H1 (cell line): Measurements from ENCODE around the gene JAG1. TPM values are rescaled to one million over a fixed set of nuclear protein-coding genes. Genes with fewer than 3 reads are reported as not detected.

Source experiments
- CTCF ChIA-PET: fragments of 300-600 bp; sonication (Branson Sonifier 250); formaldehyde crosslinking; loops from one replicate; lab custom pipeline; 2021; ENCODE audit not compliant: partially characterized antibody; lab: Charles Lee
- POLR2A ChIA-PET: fragments of 300-600 bp; sonication (Branson Sonifier 250); formaldehyde crosslinking; loops from one replicate; lab custom pipeline; 2021; ENCODE audit warnings: inconsistent platforms; ENCODE audit not compliant: partially characterized antibody; lab: Charles Lee
- DNase-seq, 2 experiments: peaks; one replicate each; pipeline versions ENCODE4 v3.0.0 to v3.0.0-alpha.2; 2010 to 2022; ENCODE audit warnings: low spot score in 2 of 2, low read depth in 1 of 2, mixed read lengths in 1 of 2
- FAIRE-seq: peaks from 2 replicates; lab custom pipeline; 2011; peaks lifted over from hg19 to GRCh38; lab: Jason Lieb, UNC
- H2AFZ ChIP-seq: 2 replicates; pipeline ENCODE4 v1.8.1; 2012; ENCODE audit warnings: low read length, inconsistent platforms
- H2AK5ac ChIP-seq: 2 replicates; pipeline ENCODE4 v1.6.1; 2013; ENCODE audit warnings: low read depth, low read length
- H2BK120ac ChIP-seq: replicated peaks from 2 replicates; pipeline ENCODE3; 2013; ENCODE audit warnings: low read depth, low read length, inconsistent platforms
- H2BK12ac ChIP-seq: 2 replicates; pipeline ENCODE4 v1.6.1; 2013; ENCODE audit warnings: low read depth, low read length
- H2BK15ac ChIP-seq: 2 replicates; pipeline ENCODE4 v1.6.1; 2013; ENCODE audit warnings: low read length
- H2BK20ac ChIP-seq: 2 replicates; pipeline ENCODE4 v1.6.1; 2013; ENCODE audit warnings: low read length
- H2BK5ac ChIP-seq: 2 replicates; pipeline ENCODE4 v1.6.1; 2013; ENCODE audit warnings: low read depth, low read length
- H3K14ac ChIP-seq: 2 replicates; pipeline ENCODE4 v1.6.1; 2013; ENCODE audit warnings: inconsistent platforms; ENCODE audit not compliant: insufficient read length
- H3K18ac ChIP-seq: 2 replicates; pipeline ENCODE4 v1.6.1; 2013; ENCODE audit warnings: low read length; ENCODE audit errors: extremely low read depth
- H3K23ac ChIP-seq: 2 replicates; pipeline ENCODE4 v1.6.1; 2013; ENCODE audit warnings: inconsistent platforms; ENCODE audit not compliant: insufficient read length
- H3K23me2 ChIP-seq: 2 replicates; pipeline ENCODE4 v1.6.1; 2013; ENCODE audit warnings: low read depth, low read length
- H3K27ac ChIP-seq: 2 replicates; pipeline ENCODE4 v1.6.1; 2011; ENCODE audit warnings: low read depth, low read length, inconsistent platforms
- H3K27me3 ChIP-seq, 4 experiments: replicated peaks in 1 of 4; 1 replicate in 1 of 4; 2 replicates in 3 of 4; pipeline versions ENCODE4 v1.6.1 to v1.8.1; 2011 to 2013; ENCODE audit warnings: low read length in 3 of 4, mild to moderate bottlenecking in 3 of 4, inconsistent platforms in 2 of 4, mixed read lengths in 2 of 4, moderate library complexity in 1 of 4; ENCODE audit not compliant: control insufficient read depth in 3 of 4, insufficient read depth in 3 of 4; ENCODE audit errors: extremely low read depth in 1 of 4
- H3K36me3 ChIP-seq, 4 experiments: 2 replicates each; pipeline versions ENCODE4 v1.6.1 to v1.8.1; 2011 to 2013; ENCODE audit warnings: mild to moderate bottlenecking in 4 of 4, low read length in 3 of 4, moderate library complexity in 2 of 4, control low read depth in 1 of 4, inconsistent platforms in 1 of 4; ENCODE audit not compliant: insufficient read depth in 4 of 4, control insufficient read depth in 2 of 4
- H3K4ac ChIP-seq: replicated peaks from 2 replicates; pipeline ENCODE3; 2013; ENCODE audit warnings: low read length, low read depth, mixed read lengths, inconsistent platforms; ENCODE audit not compliant: insufficient read length
- H3K4me1 ChIP-seq, 4 experiments: replicated peaks in 1 of 4; 1 replicate in 1 of 4; 2 replicates in 3 of 4; pipeline versions ENCODE4 v1.6.1 to v1.8.1; 2011 to 2013; ENCODE audit warnings: low read length in 3 of 4, inconsistent platforms in 2 of 4, mixed read lengths in 1 of 4; ENCODE audit not compliant: insufficient read depth in 4 of 4, control insufficient read depth in 3 of 4
- H3K4me2 ChIP-seq, 2 experiments: 2 replicates each; pipeline versions ENCODE4 v1.6.1 to v1.8.1; 2011 to 2013; ENCODE audit warnings: low read depth in 2 of 2, low read length in 2 of 2, control low read depth in 1 of 2, inconsistent platforms in 1 of 2, mild to moderate bottlenecking in 1 of 2; ENCODE audit not compliant: insufficient read depth in 1 of 2
- H3K4me3 ChIP-seq, 4 experiments: fragments of 200-600, 300-600 bp in 1 of 4; sonication (generic), shearing (Covaris generic), sonication (Bioruptor Twin) in 1 of 4; 2 replicates each; pipeline versions ENCODE4 v1.5.1 to v1.8.1; 2011 to 2016; ENCODE audit warnings: low read length in 4 of 4, low read depth in 3 of 4, control low read depth in 2 of 4, inconsistent platforms in 2 of 4, mild to moderate bottlenecking in 2 of 4, mixed read lengths in 1 of 4, moderate library complexity in 1 of 4; ENCODE audit not compliant: insufficient read depth in 2 of 4; ENCODE audit errors: extremely low read depth in 1 of 4
- H3K56ac ChIP-seq: replicated peaks from 2 replicates; pipeline ENCODE3; 2013; ENCODE audit warnings: low read depth, mild to moderate bottlenecking, mixed read lengths, low read length, inconsistent platforms; ENCODE audit not compliant: insufficient read length
- H3K79me1 ChIP-seq: 2 replicates; pipeline ENCODE4 v1.6.1; 2013; ENCODE audit warnings: low read depth, low read length, control low read depth
- H3K79me2 ChIP-seq, 2 experiments: 2 replicates each; pipeline versions ENCODE4 v1.6.1 to v1.8.1; 2012 to 2013; ENCODE audit warnings: low read length in 2 of 2, mild to moderate bottlenecking in 2 of 2, inconsistent platforms in 1 of 2; ENCODE audit not compliant: insufficient read depth in 2 of 2, control insufficient read depth in 1 of 2
- H3K9ac ChIP-seq, 4 experiments: replicated peaks in 1 of 4; 1 replicate in 1 of 4; 2 replicates in 3 of 4; pipeline versions ENCODE4 v1.6.1 to v1.8.1; 2011 to 2013; ENCODE audit warnings: low read depth in 3 of 4, low read length in 3 of 4, control low read depth in 2 of 4, mild to moderate bottlenecking in 2 of 4, moderate library complexity in 2 of 4, inconsistent platforms in 1 of 4; ENCODE audit errors: extremely low read depth in 1 of 4
- H3K9me3 ChIP-seq, 2 experiments: 2 replicates each; pipeline versions ENCODE4 v1.6.1 to v1.8.1; 2012 to 2013; ENCODE audit warnings: mild to moderate bottlenecking in 2 of 2, moderate library complexity in 2 of 2, control low read depth in 1 of 2, inconsistent platforms in 1 of 2, low read depth in 1 of 2, low read length in 1 of 2, mixed read lengths in 1 of 2; ENCODE audit not compliant: insufficient read depth in 2 of 2
- H4K20me1 ChIP-seq, 2 experiments: replicated peaks in 1 of 2; 2 replicates each; pipeline versions ENCODE3 to v1.8.1; 2011 to 2013; ENCODE audit warnings: inconsistent platforms in 2 of 2, low read length in 2 of 2, mild to moderate bottlenecking in 1 of 2; ENCODE audit not compliant: insufficient read depth in 2 of 2, control insufficient read depth in 1 of 2
- H4K5ac ChIP-seq: 2 replicates; pipeline ENCODE4 v1.6.1; 2013; ENCODE audit warnings: low read length, low read depth, mixed read lengths, inconsistent platforms; ENCODE audit not compliant: insufficient read length
- H4K8ac ChIP-seq: 2 replicates; pipeline ENCODE4 v1.8.0; 2013; ENCODE audit warnings: mild to moderate bottlenecking, moderate library complexity, low read length, inconsistent platforms; ENCODE audit not compliant: insufficient read depth; ENCODE audit errors: extremely low read depth
- H4K91ac ChIP-seq: replicated peaks from 2 replicates; pipeline ENCODE3; 2013; ENCODE audit warnings: low read length, mixed read lengths, inconsistent platforms; ENCODE audit not compliant: insufficient read length
- CHD2 ChIP-seq: IDR thresholded peaks from 2 replicates; pipeline ENCODE4 v1.6.1; 2012; ENCODE audit warnings: low read length, improper control_type of control experiment
- HDAC6 ChIP-seq: IDR thresholded peaks from one replicate; pipeline ENCODE4 v1.7.1; 2012; ENCODE audit warnings: low read depth, mild to moderate bottlenecking, inconsistent platforms, low read length, moderate library complexity
- JUN ChIP-seq: IDR thresholded peaks from 2 replicates; pipeline ENCODE4 v1.6.1; 2011; ENCODE audit warnings: low read depth, mild to moderate bottlenecking, improper control_type of control experiment, low read length
- MAFK ChIP-seq: IDR thresholded peaks from 2 replicates; pipeline ENCODE4 v1.6.1; 2012; ENCODE audit warnings: low read depth, mild to moderate bottlenecking, improper control_type of control experiment, low read length
- POU5F1 ChIP-seq: IDR thresholded peaks from 2 replicates; pipeline ENCODE4 v1.6.1; 2011; ENCODE audit warnings: low read depth, mild to moderate bottlenecking, low read length, moderate library complexity
- RAD21 ChIP-seq, 2 experiments: IDR thresholded peaks in 1 of 2; conservative IDR thresholded peaks in 1 of 2; 2 replicates each; pipeline ENCODE4 v1.6.1; 2011; ENCODE audit warnings: low read depth in 2 of 2, low read length in 2 of 2, improper control_type of control experiment in 1 of 2, inconsistent platforms in 1 of 2, mild to moderate bottlenecking in 1 of 2, moderate library complexity in 1 of 2
- RBBP5 ChIP-seq: IDR thresholded peaks from 2 replicates; pipeline ENCODE4 v1.7.1; 2012; ENCODE audit warnings: low read depth, mild to moderate bottlenecking, inconsistent platforms, low read length, moderate library complexity, borderline replicate concordance
- SIX5 ChIP-seq: IDR thresholded peaks from 2 replicates; pipeline ENCODE4 v1.6.1; 2011; ENCODE audit warnings: mild to moderate bottlenecking, low read depth, low read length
- SP2 ChIP-seq: IDR thresholded peaks from 2 replicates; pipeline ENCODE4 v1.6.1; 2012; ENCODE audit warnings: mild to moderate bottlenecking, low read length, inconsistent platforms
- TEAD4 ChIP-seq: IDR thresholded peaks from 2 replicates; pipeline ENCODE4 v1.6.1; 2012; ENCODE audit warnings: low read depth, low read length, inconsistent platforms, mixed read lengths
- ZNF274 ChIP-seq: IDR thresholded peaks from 2 replicates; pipeline ENCODE4 v1.7.0; 2012; ENCODE audit warnings: low read length, borderline replicate concordance; ENCODE audit errors: extremely low read depth
- WGBS, 2 experiments: shearing (Covaris generic) in 1 of 2; methylation state at CpG; one replicate each; pipeline versions ENCODE4 v1.1.6 to v1.1.7; 2013 to 2015; ENCODE audit warnings: low lambda C conversion rate in 2 of 2, mixed read lengths in 2 of 2, inconsistent platforms in 1 of 2, low coverage in 1 of 2, missing lambda C conversion rate in 1 of 2; ENCODE audit not compliant: insufficient replicate concordance in 2 of 2, insufficient coverage in 1 of 2, insufficient read length in 1 of 2; ENCODE audit errors: extremely low coverage in 1 of 2, missing lambda C conversion rate in 1 of 2; 5-methylcytosine and 5-hydroxymethylcytosine counted together
- polyA plus RNA-seq, 7 experiments: library from polyadenylated mRNA; depleted of rRNA in 3 of 7; stranded (reverse) in 5 of 7; unstranded in 2 of 7; fragments of >200 nt in 5 of 7; fragments of 200-250 nt in 2 of 7; gene quantifications; 1 replicate in 5 of 7; 2 replicates in 1 of 7; 4 replicates in 1 of 7; pipeline versions ENCODE4 v1.2.1 to v1.2.3, GENCODE V29; 2011 to 2013; ENCODE audit warnings: missing spikeins in 2 of 7, mixed read lengths in 2 of 7
- total RNA-seq: library from RNA; stranded (reverse); fragmentation: NEBNext Ultra II Directional; extraction: Animal tissue kit (Norgen Biotek cat#: 25700); gene quantifications from 2 replicates; pipeline ENCODE4 v1.2.1, GENCODE V29; 2021
- TF ChIP-seq, protein P1 (sequence below): IDR thresholded peaks from 2 replicates; pipeline ENCODE4 v1.6.1; 2012; ENCODE audit warnings: low read length, inconsistent platforms

JAG1 gene
- total and polyA plus RNA-seq, 2 of the 8 experiments (the other 6 are each of a cell fraction or from before 2014, with no cell fraction given): 13.5 to 27.3 TPM

DNA sequence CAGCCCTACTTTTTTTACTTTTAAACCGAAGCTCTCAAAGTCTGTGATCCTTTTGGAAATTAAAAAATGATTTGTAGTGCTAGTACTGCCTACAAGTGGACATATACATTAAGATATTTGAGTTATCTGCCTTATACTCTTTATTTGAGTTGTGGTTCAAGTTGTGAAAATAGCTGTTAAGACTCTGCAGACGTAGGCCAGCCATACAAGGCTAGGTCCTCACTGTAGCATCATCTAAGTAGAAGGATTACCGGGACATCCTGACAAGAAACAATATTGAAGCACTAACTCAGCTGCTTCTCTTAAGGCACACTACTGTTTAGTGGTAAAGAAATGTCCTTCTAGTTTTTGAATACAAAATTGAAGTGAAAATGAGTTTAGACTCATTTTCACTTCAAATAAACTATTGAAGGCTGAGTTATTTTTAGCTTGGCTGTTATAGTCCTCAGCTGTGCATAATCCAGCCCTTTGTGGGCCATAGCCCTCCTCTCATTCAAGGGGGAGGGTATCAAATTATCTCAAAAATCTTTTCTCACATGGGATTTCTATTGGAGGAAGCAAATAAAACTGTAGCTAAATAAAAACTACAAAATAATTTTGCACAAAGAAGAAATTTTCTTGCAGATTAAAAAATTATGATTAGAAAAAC, 68.1 kb downstream of the JAG1 start:
- Histone ChIP-seq H4K8ac (no peak overlapping the region), H4K5ac (no peak overlapping the region), H3K4me2 (no peak overlapping the region), H3K18ac (no peak overlapping the region), H3K23ac (no peak overlapping the region), H3K4ac (no peak overlapping the region), H2BK5ac (no peak overlapping the region), H3K79me1 (no peaks in the 10 kb centered on the region), H3K9ac (no peak overlapping the region), H3K9me3 (no peaks in the 10 kb centered on the region), H3K56ac (no peak overlapping the region), H2BK20ac (no peak overlapping the region), H4K91ac (no peak overlapping the region), H3K27ac (no peak overlapping the region), H2BK15ac (no peak overlapping the region), H3K4me3 (no peak overlapping the region), H3K14ac (no peak overlapping the region), H4K20me1 (no peaks in the 10 kb centered on the region), H3K27me3 (no peaks in the 10 kb centered on the region), H3K23me2 (no peaks in the 10 kb centered on the region), H2AFZ (no peak overlapping the region), H3K36me3 (no peaks in the 10 kb centered on the region), H3K4me1 (peaks cover 0 to 1% (median 0%) of the 10 kb centered on the region in 4 experiments; a peak in 1 of 7 replicates), H2BK120ac (no peak overlapping the region), H2BK12ac (no peak overlapping the region), H2AK5ac (no peak overlapping the region), H3K79me2 (no peaks in the 10 kb centered on the region)
- DNase-seq (no peak), FAIRE-seq (no peak)
- 88% methylated on average over 3 of the region's 3 CpGs; no CpG with 5 or more reads in 1 of the 2 experiments for WGBS, 2 experiments
- ChIA-PET CTCF (interaction anchor here (0.7 to 2.9 kb wide), 6 partner anchors 10 to 70 kb away, joined by 3 to 12 read pairs (median 3); no protein-coding TSS in a partner anchor), POLR2A (no interaction called here)
- TF ChIP-seq POU5F1: no peak
- TF ChIP-seq CHD2: no peak
- TF ChIP-seq HDAC6: no peak
- no peak for TF ChIP-seq JUN
- no peak for TF ChIP-seq SIX5
- no peak for TF ChIP-seq ZNF274
- no peak for TF ChIP-seq RBBP5
- TF ChIP-seq RAD21 (IDR thresholded peaks at IDR 0.05 in 1 of 2, conservative IDR thresholded peaks at IDR 0.05 in 1 of 2; ENCODE audit: low read depth in 2 of 2, low read length in 2 of 2): no peak
- no peak for TF ChIP-seq TEAD4
- TF ChIP-seq, protein P1, sequence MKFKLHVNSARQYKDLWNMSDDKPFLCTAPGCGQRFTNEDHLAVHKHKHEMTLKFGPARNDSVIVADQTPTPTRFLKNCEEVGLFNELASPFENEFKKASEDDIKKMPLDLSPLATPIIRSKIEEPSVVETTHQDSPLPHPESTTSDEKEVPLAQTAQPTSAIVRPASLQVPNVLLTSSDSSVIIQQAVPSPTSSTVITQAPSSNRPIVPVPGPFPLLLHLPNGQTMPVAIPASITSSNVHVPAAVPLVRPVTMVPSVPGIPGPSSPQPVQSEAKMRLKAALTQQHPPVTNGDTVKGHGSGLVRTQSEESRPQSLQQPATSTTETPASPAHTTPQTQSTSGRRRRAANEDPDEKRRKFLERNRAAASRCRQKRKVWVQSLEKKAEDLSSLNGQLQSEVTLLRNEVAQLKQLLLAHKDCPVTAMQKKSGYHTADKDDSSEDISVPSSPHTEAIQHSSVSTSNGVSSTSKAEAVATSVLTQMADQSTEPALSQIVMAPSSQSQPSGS: no peak
- TF ChIP-seq MAFK: no peak
- TF ChIP-seq SP2: no peak
